ENCODE results near the gene XRCC1.
"Not testable (repeated sequence)": the region's sequence is repeated elsewhere in the genome, so short reads cannot be mapped to it uniquely, and the experiment has no call there.

The XRCC1 gene

GRCh38 chr19:43522929-43523328, 52.4 kb downstream of the XRCC1 start:
- no peak for DNase-seq (ENCODE audit: low read depth, low spot score)

- DNase-seq (ENCODE audit: low read depth, low spot score), result peak; percentile 96
Measured at GRCh38 chr19:43519436-43520088, 55.8 kb downstream of the XRCC1 start.

- no peak for DNase-seq (ENCODE audit: low read depth, low spot score)
Measured at GRCh38 chr19:43518051-43518450, 57.3 kb downstream of the XRCC1 start.

- DNase-seq (ENCODE audit: low read depth, low spot score), result not testable (repeated sequence)
Measured at GRCh38 chr19:43512399-43512798, 62.9 kb downstream of the XRCC1 start.

GRCh38 chr19:43511324-43511723, 64.0 kb downstream of the XRCC1 start:
- DNase-seq (ENCODE audit: low read depth, low spot score), result no peak

GRCh38 chr19:43510713-43511112, 64.6 kb downstream of the XRCC1 start:
- no peak for DNase-seq (ENCODE audit: low read depth, low spot score)

GRCh38 chr19:43507880-43508279, 67.4 kb downstream of the XRCC1 start:
- no peak for DNase-seq (ENCODE audit: low read depth, low spot score)

GRCh38 chr19:43506629-43507028, 68.7 kb downstream of the XRCC1 start:
- no peak for DNase-seq (ENCODE audit: low read depth, low spot score)

GRCh38 chr19:43505941-43506340, 69.4 kb downstream of the XRCC1 start:
- no peak for DNase-seq (ENCODE audit: low read depth, low spot score)

GRCh38 chr19:43505186-43505456, 70.2 kb downstream of the XRCC1 start:
- DNase-seq (ENCODE audit: low read depth, low spot score), result no peak

- no peak for DNase-seq (ENCODE audit: low read depth, low spot score)
Measured at GRCh38 chr19:43504426-43505185, 70.7 kb downstream of the XRCC1 start, which contains the start of gene PHLDB3. Gene PHLDB3 (minus strand): TSS chr19:43504746. CDS start chr19:43504118, 628 bp downstream.

GRCh38 chr19:43503501-43504425, 71.6 kb downstream of the XRCC1 start:
- peak; percentile 96 for DNase-seq (ENCODE audit: low read depth, low spot score)

GRCh38 chr19:43502419-43502976, 72.8 kb downstream of the XRCC1 start:
- DNase-seq (ENCODE audit: low read depth, low spot score), result no peak

- peak; percentile 47 for DNase-seq (ENCODE audit: low read depth, low spot score)
Measured at GRCh38 chr19:43501661-43502418, 73.5 kb downstream of the XRCC1 start.

- no peak for DNase-seq (ENCODE audit: low read depth, low spot score)
Measured at GRCh38 chr19:43499042-43499441, 76.3 kb downstream of the XRCC1 start.

GRCh38 chr19:43498233-43498842, 77.0 kb downstream of the XRCC1 start:
- peak; percentile 26 for DNase-seq (ENCODE audit: low read depth, low spot score)

GRCh38 chr19:43496960-43497359, 78.4 kb downstream of the XRCC1 start:
- DNase-seq (ENCODE audit: low read depth, low spot score), result no peak

GRCh38 chr19:43495082-43495481, 80.2 kb downstream of the XRCC1 start:
- DNase-seq (ENCODE audit: low read depth, low spot score), result no peak
